Measurements from ENCODE around the gene ANKMY1.
A peak's percentile ranks its signal among the peaks of the same experiment; 100 is the strongest.

Gene ANKMY1

GRCh38 chr2:240559286-240559685 lies 1.5 kb upstream of the ANKMY1 start (continued):
- no peak for TF ChIP-seq CREB5 (CRISPR knock-in tag; IDR thresholded peaks at IDR 0.05; ENCODE audit: low read depth)

- TF ChIP-seq TOX (CRISPR knock-in tag; IDR thresholded peaks at IDR 0.05; ENCODE audit: borderline replicate concordance) (no peak), CSRNP3 (CRISPR knock-in tag; IDR thresholded peaks at IDR 0.05) (no peak), ZFP3 (CRISPR knock-in tag; IDR thresholded peaks at IDR 0.05) (peak; percentile 94), ZNF565 (CRISPR knock-in tag; conservative IDR thresholded peaks at IDR 0.05; ENCODE audit: low read depth) (no peak)
- no peak for ATAC-seq
Measured at GRCh38 chr2:240558236-240558761, 511 bp upstream of the ANKMY1 start.

GRCh38 chr2:240557101-240557751 lies 562 bp downstream of the ANKMY1 start:
- no peak for ATAC-seq

GRCh38 chr2:240556553-240557100 lies 1.2 kb downstream of the ANKMY1 start:
- ATAC-seq = no peak
- TF ChIP-seq ZNF565 (CRISPR knock-in tag; conservative IDR thresholded peaks at IDR 0.05; ENCODE audit: low read depth) (no peak), SNAI2 (CRISPR knock-in tag; IDR thresholded peaks at IDR 0.05) (no peak), ARNTL (CRISPR knock-in tag; IDR thresholded peaks at IDR 0.05; ENCODE audit: borderline replicate concordance, low read depth) (no peak), CREB5 (CRISPR knock-in tag; IDR thresholded peaks at IDR 0.05; ENCODE audit: low read depth) (no peak), ESRRG (CRISPR knock-in tag; IDR thresholded peaks at IDR 0.05) (no peak), PPARA (CRISPR knock-in tag; IDR thresholded peaks at IDR 0.05; ENCODE audit: borderline replicate concordance) (no peak), ZFP30 (CRISPR knock-in tag; IDR thresholded peaks at IDR 0.05) (no peak), TCF4 (CRISPR knock-in tag; IDR thresholded peaks at IDR 0.05; ENCODE audit: borderline replicate concordance) (no peak), POU6F1 (CRISPR knock-in tag; IDR thresholded peaks at IDR 0.05; ENCODE audit: borderline replicate concordance, low read depth) (no peak), ZNF8 (CRISPR knock-in tag; IDR thresholded peaks at IDR 0.05) (no peak), ZC3H10 (CRISPR knock-in tag; IDR thresholded peaks at IDR 0.05) (no peak)

More at GRCh38 chr2:240557101-240557751, 562 bp downstream of the ANKMY1 start:
- no peak for TF ChIP-seq RARB (CRISPR knock-in tag; IDR thresholded peaks at IDR 0.05)
- no peak for TF ChIP-seq GLIS3 (CRISPR knock-in tag; IDR thresholded peaks at IDR 0.05)
- no peak for TF ChIP-seq CSDC2 (CRISPR knock-in tag; IDR thresholded peaks at IDR 0.05)
- no peak for TF ChIP-seq PATZ1 (CRISPR knock-in tag; IDR thresholded peaks at IDR 0.05; ENCODE audit: borderline replicate concordance)
- TF ChIP-seq PPARA (CRISPR knock-in tag; IDR thresholded peaks at IDR 0.05; ENCODE audit: borderline replicate concordance) = no peak
- TF ChIP-seq TCF4 (CRISPR knock-in tag; IDR thresholded peaks at IDR 0.05; ENCODE audit: borderline replicate concordance) = no peak
- no peak for TF ChIP-seq ZC3H10 (CRISPR knock-in tag; IDR thresholded peaks at IDR 0.05)
- no peak for TF ChIP-seq CSRNP3 (CRISPR knock-in tag; IDR thresholded peaks at IDR 0.05)
- no peak for TF ChIP-seq ESRRG (CRISPR knock-in tag; IDR thresholded peaks at IDR 0.05)
- no peak for TF ChIP-seq CREB5 (CRISPR knock-in tag; IDR thresholded peaks at IDR 0.05; ENCODE audit: low read depth)
- TF ChIP-seq SNAI2 (CRISPR knock-in tag; IDR thresholded peaks at IDR 0.05) = no peak
- TF ChIP-seq ZNF70 (CRISPR knock-in tag; IDR thresholded peaks at IDR 0.05) = no peak
- no peak for TF ChIP-seq ZNF565 (CRISPR knock-in tag; conservative IDR thresholded peaks at IDR 0.05; ENCODE audit: low read depth)
- TF ChIP-seq ZNF8 (CRISPR knock-in tag; IDR thresholded peaks at IDR 0.05) = no peak
